Stimulated activated CD8-positive, alpha-beta memory T cell treated with anti-CD3 and anti-CD28 coated beads, Interleukin-15, amount 100 ng/mL, for 4 hours (primary cell): ENCODE measurements around the gene SPTBN5.
A peak's percentile ranks its signal among the peaks of the same experiment; 100 is the strongest.

Experiments
- DNase-seq, 2 donors: peaks; one replicate each; pipeline ENCODE4 v3.0.0-alpha.2; 2020; ENCODE audit warnings: low read depth in 2 of 2

Gene SPTBN5

DNA sequence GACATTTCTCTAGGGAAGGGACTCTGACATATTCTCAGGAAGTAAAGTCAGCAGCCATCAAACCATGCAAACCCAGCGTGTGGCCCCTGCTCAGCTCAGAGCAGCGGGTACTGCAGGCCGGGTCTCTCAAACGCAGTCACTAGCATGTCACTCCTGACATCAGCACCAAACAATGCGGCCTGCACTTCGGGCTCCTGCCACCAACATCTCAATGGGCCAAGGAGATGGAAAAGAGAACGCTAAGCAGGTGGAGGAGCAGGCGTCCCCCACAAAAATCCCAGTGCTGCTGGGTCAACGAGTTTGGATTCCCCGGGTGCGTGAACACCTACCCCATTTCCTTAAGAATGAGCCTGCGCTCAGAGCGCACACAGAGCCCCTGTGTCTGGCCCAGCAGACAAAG, 9.9 kb upstream of the SPTBN5 start:
- no peak for DNase-seq

DNA sequence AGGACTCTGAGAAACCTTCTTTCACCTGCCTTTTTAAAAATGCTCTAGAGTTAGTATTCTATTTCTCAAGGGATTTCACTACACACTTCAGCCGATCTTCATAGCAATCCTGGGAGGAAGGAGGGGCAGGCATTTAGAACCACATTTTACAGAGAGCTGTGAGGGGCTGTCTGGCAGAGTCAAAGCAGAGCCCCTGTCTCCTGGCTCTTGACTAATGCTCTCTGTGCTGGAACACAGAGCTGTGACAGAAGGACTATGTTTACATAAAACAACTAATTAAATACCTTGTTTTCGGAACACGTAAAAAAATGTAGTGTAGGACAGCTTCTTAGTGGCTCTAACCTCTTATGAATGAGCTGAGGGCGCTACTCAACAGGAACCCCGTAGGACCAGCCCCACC, 7.6 kb upstream of the SPTBN5 start:
- no peak for DNase-seq

DNA sequence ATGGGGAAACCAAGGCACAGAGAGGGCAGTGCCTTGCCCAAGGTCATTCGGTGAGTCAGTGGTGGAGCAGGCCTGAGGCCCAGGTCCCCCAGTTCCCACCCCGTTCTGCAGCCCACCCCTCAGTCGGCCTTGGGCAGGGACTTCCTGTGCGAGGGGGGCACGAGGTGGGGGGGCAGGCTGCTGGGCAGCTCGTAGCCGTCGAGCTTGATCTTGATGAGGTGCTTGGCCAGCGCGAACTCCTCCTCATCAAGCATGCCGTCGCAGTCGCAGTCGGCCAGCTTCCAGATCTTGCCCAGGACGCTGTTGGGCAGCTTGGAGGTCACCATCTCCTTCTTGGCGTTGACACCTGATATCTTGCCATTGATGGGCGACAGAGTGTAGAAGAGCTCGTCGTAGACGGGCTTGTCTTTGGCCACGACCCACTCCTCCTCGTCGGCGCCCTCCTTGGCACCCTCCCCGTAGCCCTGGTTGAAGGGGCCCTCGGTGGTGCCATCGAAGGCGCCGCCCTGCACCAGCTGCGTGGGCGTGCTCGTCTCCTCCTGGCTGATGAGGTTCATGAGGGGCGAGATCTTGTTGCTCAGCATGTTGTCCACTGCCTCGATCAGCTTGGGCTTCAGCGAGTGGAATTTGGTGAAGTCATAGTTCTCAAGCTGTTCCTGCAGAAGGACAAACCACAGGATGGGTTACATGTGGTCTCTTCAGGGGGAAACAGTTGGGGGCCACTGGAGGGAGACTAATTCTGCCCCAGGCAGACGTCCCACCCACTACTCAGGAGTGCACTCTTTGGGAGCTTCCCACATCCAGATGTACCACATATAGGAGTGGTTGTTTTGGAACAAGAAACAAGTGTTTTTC, 6.9 kb upstream of the SPTBN5 start:
- DNase-seq = no peak

DNA sequence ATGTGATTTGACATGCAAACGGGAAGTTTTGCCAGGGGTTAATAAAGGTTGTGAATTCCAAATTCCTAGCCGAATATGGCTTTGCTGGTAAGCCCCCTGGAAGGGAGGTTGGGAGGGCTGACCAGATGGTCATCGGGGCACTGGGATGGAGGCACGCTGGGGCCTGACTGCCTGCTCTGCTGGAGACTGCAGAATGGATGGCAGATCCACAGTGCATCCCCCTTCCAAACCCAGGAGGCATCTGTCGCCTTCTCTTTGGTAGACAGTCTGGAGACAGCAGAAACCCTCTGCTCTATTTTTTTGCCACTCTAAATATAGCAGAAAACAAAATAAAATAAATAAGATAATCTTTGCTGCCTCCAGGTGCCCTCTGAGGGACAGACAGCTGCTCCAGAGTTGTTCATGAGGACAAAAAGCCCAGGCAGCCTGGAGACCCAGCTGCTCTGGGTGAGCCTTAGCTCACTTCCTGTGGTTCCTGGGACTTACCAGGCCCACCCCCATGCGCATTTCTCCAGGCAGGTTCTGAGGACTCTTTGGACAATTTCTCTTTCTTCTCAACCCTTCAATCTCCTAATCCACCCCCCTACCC, 6.1 kb upstream of the SPTBN5 start:
- no peak for DNase-seq

DNA sequence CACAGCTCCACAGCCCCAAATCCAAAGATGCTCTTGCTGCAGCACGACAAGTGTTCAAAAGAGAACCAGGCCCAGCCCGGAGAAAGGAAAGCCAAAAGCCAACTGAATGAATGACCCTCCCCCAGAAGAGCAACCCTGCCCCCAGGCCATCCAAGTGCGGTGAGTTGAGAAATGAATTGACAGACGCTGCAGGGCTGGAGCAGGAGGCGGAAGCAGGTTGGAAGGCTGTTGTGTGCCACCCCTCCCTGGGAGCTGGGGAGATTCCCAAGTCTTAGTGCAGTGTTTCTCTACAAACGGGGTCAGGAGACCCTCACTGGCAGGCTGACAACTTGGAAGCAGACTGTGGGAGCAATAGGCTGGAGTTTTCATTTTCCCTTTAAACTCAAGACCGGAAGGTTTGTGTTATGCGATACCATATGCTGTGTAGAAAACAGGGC, 3.5 kb upstream of the SPTBN5 start:
- DNase-seq = no peak

DNA sequence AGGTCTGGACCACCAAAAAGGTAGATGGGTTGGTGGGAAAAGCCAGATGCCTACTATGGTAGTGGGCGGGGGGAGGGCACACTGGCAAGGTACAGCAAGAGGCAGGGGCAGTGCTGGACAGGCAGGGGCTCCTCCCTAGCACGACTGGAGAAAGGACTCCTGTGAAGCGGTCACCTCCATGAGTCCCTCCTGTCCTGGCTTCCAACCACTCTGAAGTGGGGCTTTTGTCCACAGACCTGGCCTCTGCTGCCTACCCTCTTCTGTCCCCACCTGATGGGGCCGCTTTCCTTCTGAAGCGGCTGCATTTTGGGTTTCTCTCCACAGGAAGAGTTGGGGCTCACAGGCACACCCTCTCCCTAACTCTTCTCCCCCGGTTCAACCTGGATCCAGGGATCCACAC, 2.7 kb upstream of the SPTBN5 start:
- DNase-seq = no peak

DNA sequence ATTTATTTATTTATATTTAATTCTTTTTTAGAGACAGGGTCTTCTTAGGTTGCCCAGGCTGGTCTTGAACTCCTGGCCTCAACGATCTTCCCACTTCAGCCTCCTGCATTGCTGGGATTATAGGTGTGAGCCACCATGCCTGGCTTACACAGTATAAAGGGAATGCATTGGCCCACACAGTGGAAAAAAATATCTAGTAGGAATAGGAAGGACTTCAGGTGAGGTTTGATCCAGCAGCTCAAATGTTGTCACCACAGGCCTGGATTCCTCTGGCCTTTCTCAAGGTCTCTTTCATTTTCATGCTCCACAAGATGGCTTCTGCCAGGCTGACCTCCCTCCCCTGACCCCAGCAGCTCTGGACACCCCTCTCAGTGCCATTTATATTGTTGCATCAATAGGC, 2.1 kb upstream of the SPTBN5 start:
- no peak for DNase-seq

DNA sequence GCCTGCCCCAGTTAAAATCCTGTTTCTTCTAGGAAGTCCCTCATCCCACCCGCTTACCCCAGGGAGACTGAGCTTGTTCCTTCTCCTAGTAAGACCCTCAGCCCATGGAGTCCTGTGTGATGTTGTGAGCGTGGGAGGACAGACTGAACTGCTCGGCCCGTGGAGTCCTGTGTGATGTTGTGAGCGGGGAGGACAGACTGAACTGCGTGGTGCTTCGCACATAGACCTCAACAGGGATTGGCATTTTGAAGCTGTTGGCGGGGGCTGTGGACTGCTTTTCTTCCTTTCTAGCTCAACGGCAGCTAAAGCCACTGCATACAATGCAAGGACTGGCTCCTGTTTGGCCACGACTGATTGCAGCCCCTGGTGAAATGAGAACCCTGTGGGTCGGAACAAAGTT, 1.6 kb upstream of the SPTBN5 start:
- no peak for DNase-seq

DNA sequence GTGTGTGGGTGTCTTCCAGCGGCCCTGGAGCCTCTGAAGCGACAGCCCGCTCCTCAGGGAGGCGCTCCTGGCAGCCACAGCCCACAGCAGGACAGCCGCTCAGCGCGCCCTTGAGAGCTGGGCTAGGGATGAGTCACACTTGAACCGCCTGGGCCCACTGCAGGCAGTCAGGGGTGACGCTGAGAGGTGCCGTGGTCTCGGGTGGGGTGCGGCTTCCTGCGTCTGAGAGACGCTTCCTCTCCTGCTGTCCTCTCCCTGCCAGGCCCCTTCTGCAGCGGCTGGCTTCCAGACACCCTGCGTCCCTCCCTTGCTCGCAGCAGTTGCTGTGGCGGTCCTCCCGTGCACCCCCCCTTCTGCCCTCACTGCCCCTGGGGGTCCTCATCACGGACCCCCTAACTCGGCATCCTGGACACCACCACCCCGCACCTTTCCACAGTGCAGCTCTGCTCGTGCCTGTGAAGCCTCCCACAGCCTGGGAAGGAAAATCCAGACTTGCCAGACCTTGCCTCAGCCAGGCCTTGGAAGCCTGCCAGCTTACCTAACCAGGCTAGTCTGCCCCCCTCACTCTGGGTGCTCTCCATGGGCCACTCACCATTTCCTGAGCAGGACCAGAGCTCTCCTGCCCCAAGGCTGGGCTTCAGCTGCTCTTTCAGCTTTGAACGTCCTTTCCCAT, 1.1 kb upstream of the SPTBN5 start:
- peak; percentile 70 to 75 for DNase-seq

DNA sequence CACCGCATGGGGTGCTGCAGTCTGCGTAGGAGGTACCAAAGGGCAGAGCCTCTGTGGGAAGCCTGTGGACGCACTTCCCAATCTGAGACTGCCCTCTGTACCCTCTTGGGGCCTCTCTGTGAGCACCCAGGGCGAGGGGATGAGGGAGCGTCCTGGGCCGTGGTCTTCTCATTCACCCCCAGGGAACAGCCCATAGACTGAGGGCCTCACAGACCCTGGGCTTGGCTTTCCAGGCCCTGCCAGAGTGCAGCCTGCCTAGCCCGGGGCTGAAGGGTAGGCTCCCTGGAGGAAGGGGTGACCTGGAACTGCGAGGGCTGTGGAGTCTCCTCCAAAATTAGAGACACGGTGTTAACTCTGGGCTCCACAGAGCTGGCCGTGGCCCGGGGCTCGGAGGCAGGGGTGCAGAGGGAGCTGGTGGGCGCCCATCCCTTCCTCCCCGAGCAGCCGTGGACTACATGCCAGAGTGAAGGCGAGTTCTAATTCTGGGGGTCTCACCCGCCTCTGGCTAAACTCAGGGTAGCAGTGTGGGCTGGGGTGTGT, 468 bp upstream of the SPTBN5 start:
- no peak for DNase-seq

DNA sequence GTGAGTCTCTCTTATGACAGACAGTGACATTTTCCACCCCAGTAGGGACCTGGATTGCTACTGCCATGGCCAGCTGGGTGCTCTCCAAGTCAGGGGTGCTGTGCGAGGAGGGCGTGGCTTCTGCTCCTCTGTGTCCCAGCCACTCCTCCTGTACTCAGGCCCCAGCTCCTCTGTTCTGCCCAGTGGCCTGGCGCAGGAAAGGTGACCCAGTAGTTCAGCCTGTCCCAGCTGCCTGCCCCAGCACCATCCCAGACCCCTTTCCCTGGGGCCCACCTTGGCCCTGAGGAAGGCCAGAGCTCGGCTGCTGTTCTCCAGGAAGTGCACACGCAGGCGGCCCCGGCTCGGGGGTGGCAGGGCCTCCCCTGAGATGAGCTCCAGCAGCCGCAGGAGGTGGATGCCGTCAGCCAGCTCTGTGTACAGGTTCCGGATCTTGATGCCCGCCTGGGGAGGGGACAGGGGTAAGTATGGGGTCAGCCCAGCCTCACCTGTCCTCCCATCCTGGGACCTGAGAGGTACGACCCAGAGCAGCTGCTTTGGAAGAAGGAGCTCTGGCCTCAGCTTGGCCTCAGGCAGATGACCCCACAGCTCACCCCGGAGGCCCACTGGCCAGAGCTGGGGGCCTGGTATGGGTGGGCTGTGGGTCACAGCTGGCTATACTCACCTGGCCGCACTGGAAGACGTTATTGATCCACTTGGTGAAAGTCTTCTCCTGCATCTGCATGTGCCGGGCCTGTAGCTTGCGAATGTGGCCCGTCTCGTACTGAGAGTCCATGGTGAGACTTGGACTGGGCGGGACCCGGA, 1.0 kb downstream of the SPTBN5 start:
- DNase-seq = no peak

DNA sequence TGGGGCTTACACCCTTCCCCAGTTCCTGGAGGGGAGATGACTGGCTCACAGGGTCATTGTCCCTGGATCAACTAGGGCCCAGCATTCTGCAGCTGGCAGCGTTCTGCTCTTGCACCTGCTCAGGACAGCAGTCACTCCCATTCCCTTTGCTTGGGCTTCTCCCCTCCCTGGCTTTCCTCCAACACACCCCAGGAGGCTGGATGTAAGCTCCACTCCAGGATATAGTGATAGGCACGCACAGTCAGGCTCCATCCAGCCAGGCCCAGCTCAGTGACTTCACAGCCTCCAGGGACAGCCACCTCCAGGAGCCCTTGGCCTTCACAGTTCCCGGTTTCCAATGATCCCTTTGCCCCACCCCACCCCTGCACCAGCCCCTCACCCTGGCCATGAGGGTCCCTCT, 1.9 kb downstream of the SPTBN5 start:
- no peak for DNase-seq

DNA sequence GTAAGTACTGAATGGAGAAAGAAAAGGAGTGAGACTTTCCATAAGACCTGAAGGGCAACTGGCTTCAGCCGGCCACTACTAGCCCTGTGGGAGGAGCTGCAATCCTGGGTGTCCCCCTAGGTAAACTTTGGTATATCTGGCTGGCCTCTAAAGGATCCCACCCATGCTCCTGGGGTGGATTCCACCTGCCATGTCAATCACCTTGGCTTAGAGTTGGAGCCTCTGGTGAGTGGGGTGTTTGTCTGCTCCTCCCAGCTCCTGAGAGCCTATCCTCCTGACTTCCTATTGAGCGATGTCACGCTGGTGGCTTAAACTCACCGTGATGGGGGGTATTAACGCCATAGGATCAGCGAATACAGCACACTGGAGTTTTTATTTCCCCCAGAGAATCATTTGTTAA, 2.6 kb downstream of the SPTBN5 start:
- DNase-seq = no peak

DNA sequence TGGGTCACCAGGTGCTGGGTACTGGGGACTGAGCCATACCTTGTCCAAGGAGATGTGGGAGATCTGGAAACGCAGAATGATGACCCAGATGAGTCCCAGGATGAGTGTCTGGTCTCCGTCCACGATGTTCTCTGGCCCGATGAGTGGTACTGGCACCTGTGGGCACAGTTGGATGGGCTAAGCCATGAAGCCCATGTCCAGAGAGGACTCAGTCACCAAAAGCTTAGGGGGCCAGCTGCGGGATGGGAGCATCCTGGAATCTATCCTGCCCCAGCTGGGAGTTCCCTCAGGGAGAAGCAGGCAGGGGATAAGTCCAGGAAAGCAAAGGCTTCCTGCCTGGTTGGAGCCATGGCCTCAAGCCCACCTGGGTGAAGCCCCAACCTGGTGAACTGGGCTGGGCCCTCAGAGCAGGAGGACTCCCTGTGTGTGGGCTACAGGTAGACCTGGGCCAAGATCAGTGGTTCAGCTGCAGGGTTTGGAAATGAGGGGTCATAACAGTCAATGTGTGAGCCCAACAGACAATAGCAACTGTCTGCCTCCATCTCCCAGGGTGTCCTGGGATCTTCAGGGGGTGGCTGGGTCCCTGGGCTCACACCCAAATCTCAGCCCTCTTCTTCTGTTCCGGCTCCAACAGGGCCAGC, 3.7 kb downstream of the SPTBN5 start:
- DNase-seq = no peak

DNA sequence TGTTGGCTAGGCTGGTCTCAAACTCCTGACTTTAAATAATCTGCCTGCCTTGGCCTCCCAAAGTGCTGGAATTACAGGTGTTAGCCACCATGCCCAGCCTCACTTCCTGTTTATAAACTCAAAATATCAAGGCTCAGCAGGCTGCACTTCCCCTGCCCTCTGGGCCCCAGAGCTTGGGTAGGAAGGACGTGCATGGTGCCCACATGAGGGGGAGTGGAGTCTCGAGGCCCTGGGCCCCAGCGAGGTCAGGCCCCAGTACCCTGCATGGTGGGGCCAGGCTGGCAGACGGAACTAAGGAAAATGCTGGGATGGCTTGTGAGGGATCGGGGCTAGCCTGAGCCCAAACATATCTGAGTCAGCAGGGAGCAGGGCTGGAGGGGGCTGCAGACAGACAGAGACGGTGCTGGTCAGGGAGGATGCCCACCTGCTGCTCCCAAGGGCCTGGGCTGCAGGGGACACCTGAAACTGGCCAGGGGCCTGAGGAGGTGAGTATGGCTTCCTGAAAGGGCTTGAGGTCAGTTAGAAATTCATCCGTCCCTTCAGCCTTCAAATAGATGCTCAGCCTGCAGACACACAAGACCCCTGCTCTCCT, 5.1 kb downstream of the SPTBN5 start:
- no peak for DNase-seq

DNA sequence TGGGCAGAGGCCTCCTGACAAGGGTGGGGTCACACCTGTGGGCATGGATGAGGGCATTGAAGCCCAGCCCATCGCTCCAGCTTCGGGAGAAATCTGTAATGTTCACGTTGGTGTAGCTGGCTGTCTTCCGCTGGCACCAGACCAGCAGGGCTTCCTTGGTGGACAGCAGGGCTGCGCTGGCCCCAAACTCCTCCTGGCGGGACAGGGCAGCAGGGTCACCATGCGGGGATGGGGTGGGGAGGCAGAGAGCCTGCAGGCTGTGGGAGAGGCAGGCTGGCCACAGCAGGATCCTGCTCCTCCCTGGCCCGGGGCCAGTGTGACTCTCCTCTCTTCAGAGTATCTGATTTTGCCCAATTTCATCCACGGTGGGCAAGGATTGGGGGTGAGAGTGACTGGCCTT, 6.0 kb downstream of the SPTBN5 start:
- DNase-seq = no peak

DNA sequence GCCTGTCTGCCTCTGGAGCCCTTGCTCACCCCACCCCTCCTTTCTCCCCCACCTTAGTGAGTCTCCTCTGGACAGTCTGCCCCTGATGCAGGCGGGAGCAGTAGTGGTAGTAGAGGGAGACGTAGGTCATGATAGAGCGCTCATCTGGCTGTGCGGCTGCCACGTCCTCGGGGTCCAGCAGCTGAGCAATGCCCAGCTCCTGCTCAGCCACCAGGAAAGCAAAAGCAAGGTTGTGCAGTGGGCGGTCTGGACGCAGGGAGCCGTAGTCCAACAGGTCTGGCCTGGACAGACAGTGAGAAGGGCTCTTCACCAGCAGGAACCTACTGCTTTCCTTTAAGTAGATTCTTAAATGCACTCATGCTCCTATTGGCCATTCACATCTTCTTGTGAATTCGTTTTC, 6.7 kb downstream of the SPTBN5 start:
- no peak for DNase-seq

DNA sequence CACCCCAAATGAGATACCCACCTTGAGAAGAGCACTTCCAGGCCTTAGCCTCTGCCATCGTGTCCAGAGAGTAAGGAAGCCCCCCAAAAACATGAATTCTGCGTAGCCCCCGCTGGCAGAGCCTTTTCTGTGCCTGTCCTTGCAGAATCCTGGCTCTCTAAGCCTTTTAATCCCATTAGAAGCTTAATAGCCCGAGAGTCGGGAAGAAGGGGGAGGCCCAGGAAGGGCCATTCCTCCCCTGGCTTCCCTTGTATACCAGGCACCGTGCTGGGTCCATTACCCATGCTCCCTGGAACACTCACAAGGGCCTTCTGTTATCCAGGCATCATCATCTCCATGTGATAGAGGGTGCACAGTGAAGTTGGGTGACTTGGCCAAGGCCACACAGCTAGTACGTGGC, 7.1 kb downstream of the SPTBN5 start:
- no peak for DNase-seq

DNA sequence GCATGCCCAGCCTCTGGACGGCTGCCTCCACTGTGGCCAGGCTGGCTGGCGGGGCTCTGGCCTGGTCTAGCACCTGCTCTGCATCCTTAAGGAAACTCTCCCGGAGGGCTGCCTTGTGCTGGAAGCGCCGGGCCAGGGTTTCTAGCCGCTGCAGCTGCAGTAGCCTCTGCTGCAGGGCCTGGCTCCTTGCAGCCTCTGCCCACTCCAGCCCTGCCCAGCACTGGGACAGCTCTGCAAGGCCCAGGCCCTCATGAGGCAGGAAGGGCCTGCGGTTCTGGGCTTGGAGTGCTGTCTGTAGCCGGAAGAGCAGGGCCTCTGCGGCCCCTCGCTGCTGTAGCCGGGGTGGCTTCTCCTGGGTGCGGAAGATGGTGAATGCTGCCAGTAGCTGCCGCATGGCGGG, 8.0 kb downstream of the SPTBN5 start:
- DNase-seq = no peak

DNA sequence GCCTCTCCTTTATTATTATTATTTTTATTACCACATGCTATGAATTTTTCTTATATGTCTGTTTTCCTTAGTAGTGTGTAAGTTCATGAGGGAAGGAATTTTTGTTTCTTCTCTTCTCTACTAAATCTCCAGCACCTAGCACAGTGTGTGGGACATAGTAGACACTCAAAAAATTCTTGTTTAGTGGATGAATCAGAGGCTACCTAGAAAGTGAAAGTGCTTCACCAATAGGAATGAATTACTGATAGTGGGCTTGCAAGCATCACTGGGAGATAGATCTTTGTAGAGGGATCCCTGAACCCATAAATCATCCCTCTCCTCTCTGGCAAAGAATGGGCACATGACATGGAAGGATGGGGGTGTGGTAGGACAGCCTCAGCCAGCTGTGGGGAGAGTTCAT, 8.5 kb downstream of the SPTBN5 start:
- no peak for DNase-seq

DNA sequence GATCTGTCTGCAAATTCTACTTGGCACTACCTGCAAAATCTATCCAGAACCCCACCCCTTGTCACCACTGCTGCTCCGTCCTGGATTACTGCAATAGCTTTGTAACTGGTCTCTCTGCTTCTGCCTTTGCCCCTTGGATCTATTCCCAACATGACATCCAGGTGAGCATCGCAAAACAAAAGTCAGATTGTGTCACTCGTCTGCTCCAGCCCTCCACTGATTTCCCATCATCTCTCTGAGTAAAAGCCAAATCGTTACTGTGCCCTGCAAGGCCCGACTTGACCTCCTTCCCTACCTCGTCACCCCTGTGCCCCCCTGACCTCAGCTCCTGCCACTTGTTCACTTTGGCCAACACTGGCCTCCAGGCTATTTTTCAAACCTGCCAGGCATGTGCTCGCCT, 9.4 kb downstream of the SPTBN5 start:
- DNase-seq = no peak
